Measurements from ENCODE around the gene AGTRAP.

The AGTRAP gene

GRCh38 chr1:11799099-11799498 is 63.2 kb downstream of the AGTRAP start:
- DNase-seq (ENCODE audit: low spot score), result no peak

- no peak for DNase-seq (ENCODE audit: low spot score)
Observed at GRCh38 chr1:11799896-11800295, 64.0 kb downstream of the AGTRAP start.

- DNase-seq (ENCODE audit: low spot score), result no peak
Observed at GRCh38 chr1:11800391-11800755, 64.4 kb downstream of the AGTRAP start.

Measured in SK-N-DZ (cell line).